Duodenal mucosa (tissue), 2 donors: Measurements from ENCODE around the gene SBF2.

ENCODE experiments used
- H3K27ac ChIP-seq: one replicate; pipeline ENCODE4 v1.7.0; 2013; ENCODE audit warnings: low read depth, low read length
- H3K27me3 ChIP-seq, 2 donors: one replicate each; pipeline ENCODE4 v1.7.0; 2013; ENCODE audit warnings: low read length in 2 of 2, control low read depth in 1 of 2; ENCODE audit not compliant: insufficient read depth in 2 of 2, control insufficient read depth in 1 of 2
- H3K36me3 ChIP-seq, 2 donors: one replicate each; pipeline ENCODE4 v1.7.0; 2013; ENCODE audit warnings: low read length in 2 of 2, control low read depth in 1 of 2; ENCODE audit not compliant: insufficient read depth in 2 of 2, control insufficient read depth in 1 of 2
- H3K4me1 ChIP-seq, 2 donors: one replicate each; pipeline ENCODE4 v1.7.0; 2013; ENCODE audit warnings: low read length in 2 of 2, control low read depth in 1 of 2; ENCODE audit not compliant: insufficient read depth in 2 of 2, control insufficient read depth in 1 of 2
- H3K4me3 ChIP-seq, 2 donors: one replicate each; pipeline ENCODE4 v1.7.0; 2013; ENCODE audit warnings: low read length in 2 of 2, low read depth in 1 of 2
- H3K9ac ChIP-seq, 2 donors: one replicate each; pipeline ENCODE4 v1.7.0; 2013; ENCODE audit warnings: low read length in 2 of 2, low read depth in 1 of 2
- H3K9me3 ChIP-seq, 2 donors: one replicate each; pipeline ENCODE4 v1.7.0; 2013; ENCODE audit warnings: low read length in 2 of 2, control low read depth in 1 of 2; ENCODE audit not compliant: control insufficient read depth in 1 of 2

The SBF2 gene

DNA sequence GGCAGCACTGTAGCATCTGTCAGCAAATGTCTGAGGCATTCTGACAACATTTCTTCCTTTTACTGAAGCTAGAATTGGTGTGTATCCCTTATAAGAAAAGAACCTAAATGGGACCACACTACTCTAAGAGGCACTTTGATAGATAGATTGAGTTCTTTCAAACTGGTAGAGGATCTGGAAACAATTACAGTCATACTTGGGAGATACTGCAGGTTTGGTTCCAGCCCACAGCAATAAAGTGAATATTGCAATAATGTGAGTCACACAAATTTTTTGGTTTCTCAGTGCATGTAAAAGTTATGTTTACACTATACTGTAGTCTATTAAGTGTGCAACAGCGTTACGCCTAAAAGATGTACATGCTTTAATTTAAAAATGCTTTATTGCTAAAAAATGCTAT is 96.9 kb downstream of the SBF2 start:
- Histone ChIP-seq H3K4me1 (peaks cover 0 to 12% of the 10 kb centered on the region in 2 donors), H3K36me3 (no peaks in the 10 kb centered on the region), H3K9ac (no peak overlapping the region), H3K27me3 (no peaks in the 10 kb centered on the region), H3K4me3 (no peak overlapping the region), H3K9me3 (no peaks in the 10 kb centered on the region), H3K27ac (no peak overlapping the region)

DNA sequence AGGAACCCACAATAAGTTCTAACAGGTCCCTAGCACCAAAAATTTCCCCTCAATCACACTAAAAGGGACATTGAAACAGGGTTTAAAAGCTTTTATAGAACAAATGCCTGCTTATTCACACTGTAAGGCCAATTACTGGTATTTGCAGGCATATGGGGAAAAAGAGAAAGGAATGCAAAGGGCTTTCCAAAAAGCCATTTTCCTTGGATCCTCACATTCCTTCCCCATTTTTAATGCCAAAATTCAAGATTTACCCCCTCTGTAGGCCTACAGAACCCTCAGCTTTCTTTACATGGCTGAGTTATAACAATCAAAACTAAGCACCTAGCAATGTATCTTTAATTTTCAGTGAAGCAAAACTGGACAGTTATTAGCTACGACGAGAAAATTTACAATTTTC is 102.0 kb downstream of the SBF2 start:
- no peak overlapping the region for H3K27ac ChIP-seq
- no peaks in the 10 kb centered on the region for H3K9me3 ChIP-seq
- H3K27me3 ChIP-seq = no peaks in the 10 kb centered on the region
- H3K36me3 ChIP-seq = no peaks in the 10 kb centered on the region
- no peak overlapping the region for H3K9ac ChIP-seq
- peaks cover 0 to 10% of the 10 kb centered on the region in 2 donors for H3K4me1 ChIP-seq
- no peak overlapping the region for H3K4me3 ChIP-seq

- Histone ChIP-seq H3K27ac (no peak overlapping the region), H3K4me3 (no peak overlapping the region), H3K4me1 (no peaks in the 10 kb centered on the region), H3K9me3 (no peaks in the 10 kb centered on the region), H3K27me3 (no peaks in the 10 kb centered on the region), H3K36me3 (no peaks in the 10 kb centered on the region), H3K9ac (no peak overlapping the region)
These were observed 112.2 kb downstream of the SBF2 start for GRCh38 chr11:10181811-10182210.

- Histone ChIP-seq H3K4me1 (no peaks in the 10 kb centered on the region), H3K9ac (no peak overlapping the region), H3K9me3 (no peaks in the 10 kb centered on the region), H3K36me3 (no peaks in the 10 kb centered on the region), H3K27me3 (no peaks in the 10 kb centered on the region), H3K27ac (no peak overlapping the region), H3K4me3 (no peak overlapping the region)
These were observed 129.4 kb downstream of the SBF2 start for GRCh38 chr11:10164621-10165020.

DNA sequence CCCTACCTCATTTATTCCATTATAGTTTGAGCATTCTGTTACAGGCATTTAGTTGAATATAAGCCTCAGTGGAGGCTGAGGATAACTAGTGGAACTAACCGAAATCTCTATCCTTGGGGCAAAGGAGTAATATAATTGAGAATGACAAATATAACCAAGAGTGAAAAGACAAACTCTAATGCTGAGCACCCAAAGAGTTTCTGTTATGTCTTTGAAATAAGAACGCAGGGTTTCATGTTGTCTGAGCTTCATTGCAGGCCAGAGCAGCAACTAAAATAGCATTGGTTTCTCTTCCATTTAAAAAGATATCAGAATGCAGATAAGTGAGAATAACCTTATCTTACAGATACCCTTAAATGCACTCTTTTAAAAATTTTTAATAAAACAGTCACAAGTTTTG is 131.8 kb downstream of the SBF2 start:
- no peak overlapping the region for H3K4me3 ChIP-seq
- H3K9me3 ChIP-seq = peaks cover 0 to 2% of the 10 kb centered on the region in 2 donors
- H3K27me3 ChIP-seq = no peaks in the 10 kb centered on the region
- no peak overlapping the region for H3K9ac ChIP-seq
- H3K36me3 ChIP-seq = no peaks in the 10 kb centered on the region
- H3K4me1 ChIP-seq = no peaks in the 10 kb centered on the region
- H3K27ac ChIP-seq = no peak overlapping the region

GRCh38 chr11:10160350-10160749 is 133.7 kb downstream of the SBF2 start:
- H3K9me3 ChIP-seq = peaks cover 0 to 2% of the 10 kb centered on the region in 2 donors
- no peaks in the 10 kb centered on the region for H3K4me1 ChIP-seq

DNA sequence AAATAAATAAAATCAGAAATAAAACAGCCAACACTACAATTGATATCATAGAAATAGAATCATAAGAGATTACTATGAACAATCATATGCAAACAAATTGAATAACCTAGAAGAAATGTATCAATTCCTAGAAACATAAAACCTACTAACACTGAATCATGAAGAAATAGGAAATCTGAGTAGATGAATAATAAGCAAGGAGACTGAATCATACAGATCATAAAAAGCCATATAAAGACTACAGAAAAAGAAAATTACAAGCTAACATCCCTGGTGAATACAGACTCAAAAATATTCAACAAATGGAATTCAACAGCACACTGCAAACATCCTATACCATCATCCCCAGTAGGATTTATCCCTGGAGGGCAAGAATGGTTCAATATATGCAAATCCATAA is 135.6 kb downstream of the SBF2 start:
- H3K27me3 ChIP-seq = no peaks in the 10 kb centered on the region
- no peaks in the 10 kb centered on the region for H3K36me3 ChIP-seq
- no peak overlapping the region for H3K27ac ChIP-seq
- H3K4me3 ChIP-seq = no peak overlapping the region
- H3K4me1 ChIP-seq = no peaks in the 10 kb centered on the region
- peaks cover 0 to 2% of the 10 kb centered on the region in 2 donors for H3K9me3 ChIP-seq
- H3K9ac ChIP-seq = no peak overlapping the region

More at GRCh38 chr11:10160350-10160749, 133.7 kb downstream of the SBF2 start:
- Histone ChIP-seq H3K27me3 (no peaks in the 10 kb centered on the region), H3K27ac (no peak overlapping the region), H3K4me3 (no peak overlapping the region), H3K36me3 (no peaks in the 10 kb centered on the region), H3K9ac (no peak overlapping the region)

- H3K9me3 ChIP-seq = peaks cover 0 to 2% of the 10 kb centered on the region in 2 donors
- no peak overlapping the region for H3K9ac ChIP-seq
- no peaks in the 10 kb centered on the region for H3K36me3 ChIP-seq
- H3K4me1 ChIP-seq = no peaks in the 10 kb centered on the region
- H3K27ac ChIP-seq = no peak overlapping the region
- H3K4me3 ChIP-seq = no peak overlapping the region
- no peaks in the 10 kb centered on the region for H3K27me3 ChIP-seq
These were observed 138.1 kb downstream of the SBF2 start for GRCh38 chr11:10155793-10156490.

DNA sequence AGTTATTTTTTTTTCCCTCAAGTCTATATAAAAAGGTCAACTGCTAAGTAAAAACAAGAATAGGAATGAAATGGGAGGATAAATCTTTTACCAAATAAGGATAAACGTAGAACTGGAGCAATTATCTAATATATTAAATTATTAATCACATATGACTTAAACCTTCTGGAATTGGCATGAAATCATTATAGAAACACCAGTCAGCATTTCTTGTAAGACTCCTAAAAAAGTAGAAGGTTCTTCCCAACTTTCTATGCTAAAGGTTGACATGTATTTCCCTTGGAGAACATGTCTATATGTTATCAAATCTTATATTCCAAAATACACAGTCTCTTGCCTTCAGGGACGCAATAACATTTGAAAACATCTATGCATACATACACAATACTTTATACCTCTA is 143.2 kb downstream of the SBF2 start:
- Histone ChIP-seq H3K36me3 (no peaks in the 10 kb centered on the region), H3K4me3 (no peak overlapping the region), H3K4me1 (no peaks in the 10 kb centered on the region), H3K27ac (no peak overlapping the region), H3K27me3 (no peaks in the 10 kb centered on the region), H3K9ac (no peak overlapping the region), H3K9me3 (peaks cover 0 to 4% of the 10 kb centered on the region in 2 donors)

GRCh38 chr11:10149553-10149952 is 144.5 kb downstream of the SBF2 start:
- H3K27me3 ChIP-seq = no peaks in the 10 kb centered on the region
- no peak overlapping the region for H3K4me3 ChIP-seq
- no peaks in the 10 kb centered on the region for H3K36me3 ChIP-seq
- peaks cover 0 to 4% of the 10 kb centered on the region in 2 donors for H3K9me3 ChIP-seq
- no peak overlapping the region for H3K27ac ChIP-seq
- no peaks in the 10 kb centered on the region for H3K4me1 ChIP-seq
- H3K9ac ChIP-seq = no peak overlapping the region
